GM19324 (cell line): ENCODE measurements around the gene ACACA.

Source experiments
- ATAC-seq: cut with Tn5 transposase; IDR thresholded peaks from one replicate; pipeline ENCODE4 v1.9.1; 2021; ENCODE audit warnings: mild to moderate bottlenecking, moderate library complexity; ENCODE audit not compliant: unreplicated experiment, low FRiP score

ACACA gene

GRCh38 chr17:37299257-37299980 is 107.2 kb downstream of the ACACA start:
- ATAC-seq = no peak

- no peak for ATAC-seq
Observed at GRCh38 chr17:37295888-37296287, 110.7 kb downstream of the ACACA start.

GRCh38 chr17:37294888-37295287 is 111.7 kb downstream of the ACACA start:
- ATAC-seq = no peak

GRCh38 chr17:37293770-37294169 is 112.9 kb downstream of the ACACA start:
- ATAC-seq = no peak

DNA sequence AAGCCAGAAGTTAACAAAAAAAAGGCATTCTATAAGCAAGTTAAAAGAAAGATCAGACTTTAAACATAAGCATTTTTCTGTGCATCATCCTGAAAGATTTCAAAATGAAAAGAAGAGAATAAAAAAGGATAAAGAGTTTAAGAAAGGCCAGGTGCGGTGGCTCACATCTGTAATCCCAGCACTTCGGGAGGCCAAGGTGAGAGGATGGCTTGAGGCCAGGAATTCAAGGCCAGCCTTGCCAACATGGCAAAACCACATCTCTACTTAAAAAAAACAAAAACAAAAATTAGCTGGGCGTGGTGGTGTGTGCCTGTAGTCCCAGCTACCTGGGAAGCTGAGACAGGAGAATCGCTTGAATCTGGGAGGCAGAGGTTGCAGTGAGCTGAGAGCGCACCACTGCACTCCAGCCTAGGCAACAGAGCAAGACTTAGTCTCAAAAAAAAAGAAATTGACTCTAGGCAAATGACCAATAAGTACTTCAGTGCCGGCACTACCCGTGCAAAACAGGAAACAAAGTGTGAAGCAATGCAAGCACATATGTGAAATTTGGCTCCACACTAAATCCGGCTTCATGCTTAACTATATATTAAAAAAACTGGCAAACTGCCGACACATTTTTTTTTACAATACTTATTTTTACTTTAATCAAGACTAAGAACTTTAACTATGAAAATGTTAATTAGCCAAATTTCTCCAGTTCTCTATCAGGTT is 114.1 kb downstream of the ACACA start:
- ATAC-seq = no peak

- no peak for ATAC-seq
Observed at GRCh38 chr17:37291351-37291750, 115.3 kb downstream of the ACACA start.

GRCh38 chr17:37286430-37286829 is 120.2 kb downstream of the ACACA start:
- no peak for ATAC-seq

- no peak for ATAC-seq
Observed at GRCh38 chr17:37284191-37284590, 122.4 kb downstream of the ACACA start.

GRCh38 chr17:37283414-37283961 is 123.1 kb downstream of the ACACA start:
- no peak for ATAC-seq

DNA sequence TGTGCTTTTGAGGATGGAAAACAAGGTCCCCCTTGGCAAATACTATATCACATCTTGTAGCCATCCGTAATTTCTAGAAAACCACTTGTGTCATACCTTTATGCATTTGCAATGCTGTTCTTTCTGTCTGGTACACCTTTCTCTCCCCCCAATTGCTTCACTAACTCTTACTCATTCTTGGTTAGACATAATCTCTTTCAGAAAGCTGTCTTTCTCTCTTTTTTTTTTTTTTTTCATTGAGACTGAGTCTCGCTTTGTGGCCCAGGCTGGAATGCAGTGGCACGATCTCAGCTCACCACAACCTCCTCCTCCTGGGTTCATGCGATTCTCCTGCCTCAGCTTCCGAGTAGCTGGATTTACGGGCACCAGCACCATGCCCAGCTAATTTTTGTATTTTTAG is 125.8 kb downstream of the ACACA start:
- ATAC-seq = no peak

DNA sequence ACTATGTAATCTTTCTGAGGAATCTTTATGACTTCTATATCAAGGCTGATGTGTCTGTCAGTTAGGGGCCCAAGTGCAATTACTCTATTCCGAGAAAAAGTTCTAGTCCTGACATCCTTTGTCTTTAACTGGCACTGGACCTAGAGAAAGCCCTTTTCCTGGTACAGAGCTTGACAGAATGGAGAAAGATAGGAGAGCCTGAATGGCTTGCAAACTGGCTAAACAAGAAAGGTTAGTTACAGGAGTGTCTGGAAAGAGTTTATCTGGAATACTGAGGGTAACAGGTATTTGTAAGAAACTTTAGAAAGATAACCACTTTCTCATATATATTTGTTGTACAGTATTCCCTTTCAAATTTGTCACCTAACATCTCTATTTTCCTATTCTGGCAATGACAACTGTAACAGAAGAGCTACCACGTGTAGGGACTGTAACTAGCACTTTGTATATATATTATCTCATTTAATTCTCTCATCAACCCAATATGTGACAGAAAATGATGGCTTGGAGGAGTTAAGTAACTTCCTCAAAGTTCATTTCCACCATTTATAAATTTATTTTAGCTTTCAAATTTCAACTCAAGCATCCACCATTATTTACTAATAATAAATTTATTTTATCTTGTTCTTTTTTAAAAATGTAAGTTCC is 128.3 kb downstream of the ACACA start:
- no peak for ATAC-seq

DNA sequence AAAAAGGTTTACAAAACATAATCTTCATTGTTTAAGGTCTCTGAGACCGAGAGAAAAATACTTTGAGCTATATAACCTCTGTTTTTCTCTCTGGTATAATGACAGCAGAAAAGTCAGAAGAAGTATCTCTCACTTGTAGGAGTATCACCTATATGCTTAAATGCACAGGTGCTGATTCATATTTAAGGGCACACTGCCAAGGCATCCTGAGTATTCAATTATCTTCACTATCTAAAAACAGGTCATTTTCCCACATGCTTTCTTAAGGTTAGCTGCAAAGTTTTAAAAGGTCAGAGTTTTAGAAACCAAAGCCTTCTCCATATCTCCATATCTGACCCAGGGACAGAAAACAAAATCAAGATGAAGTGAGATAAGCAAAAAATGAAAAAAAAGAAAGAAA is 130.2 kb downstream of the ACACA start:
- ATAC-seq = no peak

GRCh38 chr17:37274461-37274860 is 132.2 kb downstream of the ACACA start:
- ATAC-seq = no peak

- no peak for ATAC-seq
Observed at GRCh38 chr17:37273409-37274051, 133.1 kb downstream of the ACACA start.

- no peak for ATAC-seq
Observed at GRCh38 chr17:37265446-37266173, 141.0 kb downstream of the ACACA start.

GRCh38 chr17:37261286-37261685 is 145.3 kb downstream of the ACACA start:
- ATAC-seq = no peak

- ATAC-seq = no peak
Observed at GRCh38 chr17:37259030-37259735, 147.5 kb downstream of the ACACA start.

GRCh38 chr17:37256627-37257026 is 150.0 kb downstream of the ACACA start:
- ATAC-seq = no peak

DNA sequence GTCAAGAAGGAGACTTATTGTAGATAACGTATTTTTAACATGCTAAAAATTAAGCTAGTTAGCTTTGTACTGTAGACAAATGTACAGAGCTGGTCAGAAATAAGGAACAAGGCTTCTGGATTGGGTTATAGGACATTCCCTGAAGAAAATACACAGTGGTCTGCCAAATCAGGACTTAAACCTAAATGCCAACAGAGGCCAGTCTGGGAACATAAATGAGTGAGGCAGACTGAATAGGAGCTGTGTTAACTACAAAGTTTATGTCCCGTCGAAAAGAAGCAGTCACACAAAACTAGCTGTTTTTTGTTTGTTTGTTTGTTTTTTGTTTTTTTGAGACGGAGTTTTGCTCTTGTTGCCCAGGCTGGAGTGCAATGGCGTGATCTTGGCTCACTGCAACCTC is 151.2 kb downstream of the ACACA start:
- no peak for ATAC-seq

- no peak for ATAC-seq
Observed at GRCh38 chr17:37247825-37248224, 158.8 kb downstream of the ACACA start.
